HG02588 (cell line): Measurements from ENCODE around the gene PRPF4.
"Not testable (repeated sequence)": the region's sequence is repeated elsewhere in the genome, so short reads cannot be mapped to it uniquely, and the experiment has no call there.

ENCODE experiments used
- ATAC-seq: cut with Tn5 transposase; IDR thresholded peaks from one replicate; pipeline ENCODE4 v1.9.1; 2021; ENCODE audit warnings: mild to moderate bottlenecking, moderate library complexity; ENCODE audit not compliant: unreplicated experiment

Gene PRPF4

DNA sequence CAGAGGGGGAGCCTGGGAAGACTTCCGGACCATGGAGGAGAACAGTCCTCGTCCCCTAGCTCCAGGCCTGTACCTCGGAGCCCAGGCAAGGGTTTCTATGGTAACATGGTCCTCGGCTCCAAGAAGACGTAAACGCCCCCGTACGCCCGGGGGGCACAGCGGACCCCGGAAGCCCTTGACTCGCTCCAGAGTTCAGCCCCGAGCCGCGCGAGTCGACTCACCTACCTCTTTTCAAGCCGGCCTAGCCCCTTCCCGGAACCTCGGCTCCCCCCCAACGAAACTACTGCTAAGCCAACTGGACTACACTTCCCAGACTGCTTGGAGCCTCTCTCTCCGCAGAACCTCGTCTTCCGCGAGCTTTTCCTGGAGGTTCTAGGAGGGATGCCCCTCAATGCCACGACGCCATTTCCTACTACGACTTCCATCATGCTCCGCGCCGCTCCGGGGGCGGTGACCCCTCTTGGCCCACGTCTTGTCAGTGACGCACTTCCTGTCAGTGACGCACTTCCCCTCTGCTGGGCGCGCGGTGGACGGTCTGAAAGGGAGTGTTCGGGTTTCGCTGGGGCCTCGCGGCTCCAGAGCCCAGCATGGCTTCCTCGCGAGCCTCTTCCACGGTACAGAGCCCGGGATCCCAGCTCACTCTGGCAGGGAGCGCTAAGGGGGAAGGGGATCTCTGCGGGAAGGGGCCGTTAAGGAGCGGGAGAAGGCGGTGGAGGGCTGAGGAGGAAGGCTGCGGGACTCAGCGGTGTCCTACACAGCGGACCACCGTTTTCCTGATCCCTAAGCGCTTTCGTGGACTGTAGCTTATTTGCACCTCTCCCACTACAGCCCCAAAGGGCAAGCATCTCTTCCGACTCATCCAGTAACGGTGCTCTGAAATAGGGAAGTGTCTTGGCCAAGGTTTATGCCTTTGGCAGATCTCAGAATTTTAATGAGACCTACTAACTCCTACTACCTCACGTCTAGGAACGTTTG lies at the start of gene PRPF4, which contains the start of gene CDC26:
PRPF4 (plus strand) TSS at position 502 of the 975 bp plus-strand sequence; CDS start at position 588, 86 bp downstream.
CDC26 (minus strand) TSS at position 416 of the 975 bp plus-strand sequence. CDS start 3,065 bp downstream, outside the sequence.
- peak; percentile 99 for ATAC-seq

DNA sequence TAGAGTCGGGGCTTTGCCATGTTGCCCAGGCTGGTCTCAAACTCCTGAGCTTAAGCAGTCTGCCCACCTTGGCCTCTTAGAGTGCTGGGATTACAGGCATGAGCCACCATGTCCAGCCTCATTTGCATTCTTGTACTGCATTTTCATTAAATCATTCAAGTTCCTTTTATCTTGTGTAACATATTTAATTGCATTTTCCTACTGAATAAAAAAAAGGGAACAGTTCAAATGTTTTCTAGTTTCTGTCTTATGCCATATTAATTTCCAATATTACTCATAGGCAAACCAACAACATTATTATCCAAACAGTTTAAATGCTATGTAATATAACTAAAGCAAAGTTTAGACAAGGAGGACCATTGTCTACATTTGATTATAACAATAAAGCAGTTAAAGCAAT lies 48.0 kb upstream of the PRPF4 start:
- no peak for ATAC-seq

DNA sequence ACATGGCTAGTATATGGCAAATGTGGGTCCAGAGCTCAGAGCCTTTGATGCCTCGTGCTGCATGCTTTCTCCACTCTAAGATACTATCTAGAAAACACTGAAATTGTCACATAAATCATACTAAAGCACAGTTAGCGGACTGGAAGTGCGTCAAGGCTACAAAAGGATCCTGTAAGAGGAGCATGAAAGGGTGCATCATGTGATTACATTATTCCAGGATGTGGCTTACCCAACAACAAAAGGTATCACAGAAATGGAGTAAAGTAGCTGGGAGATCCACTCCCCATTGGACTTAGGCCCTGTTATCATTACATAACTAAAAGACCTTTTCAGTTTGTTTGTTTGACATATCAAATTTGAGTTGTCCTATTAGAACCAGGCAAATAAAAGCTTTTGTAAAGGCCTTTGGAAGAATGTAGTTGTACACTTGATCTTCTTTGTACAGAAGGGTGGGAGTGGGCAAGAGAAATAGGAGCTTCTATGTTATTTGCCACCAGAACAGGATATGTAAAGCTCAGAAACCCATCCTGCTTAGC lies 47.3 kb upstream of the PRPF4 start:
- no peak for ATAC-seq

DNA sequence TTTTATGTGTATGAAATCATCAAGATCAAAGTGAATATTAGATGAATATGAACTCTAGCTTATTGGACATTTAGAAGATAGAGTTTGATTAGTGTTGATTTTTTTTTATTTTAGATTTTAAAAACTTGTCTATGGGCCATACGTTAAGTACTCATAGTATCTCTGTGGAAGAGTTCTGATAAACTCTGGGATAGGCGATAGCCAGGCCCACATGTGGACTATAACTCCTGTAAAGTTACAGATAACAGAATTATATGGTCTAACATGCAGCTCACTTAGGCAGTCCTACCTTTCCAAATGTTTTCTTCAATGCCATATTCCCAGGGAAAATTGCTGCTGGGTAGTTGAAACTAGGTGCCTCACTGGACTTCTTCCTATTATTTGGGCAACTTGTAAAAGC lies 43.8 kb upstream of the PRPF4 start:
- no peak for ATAC-seq

DNA sequence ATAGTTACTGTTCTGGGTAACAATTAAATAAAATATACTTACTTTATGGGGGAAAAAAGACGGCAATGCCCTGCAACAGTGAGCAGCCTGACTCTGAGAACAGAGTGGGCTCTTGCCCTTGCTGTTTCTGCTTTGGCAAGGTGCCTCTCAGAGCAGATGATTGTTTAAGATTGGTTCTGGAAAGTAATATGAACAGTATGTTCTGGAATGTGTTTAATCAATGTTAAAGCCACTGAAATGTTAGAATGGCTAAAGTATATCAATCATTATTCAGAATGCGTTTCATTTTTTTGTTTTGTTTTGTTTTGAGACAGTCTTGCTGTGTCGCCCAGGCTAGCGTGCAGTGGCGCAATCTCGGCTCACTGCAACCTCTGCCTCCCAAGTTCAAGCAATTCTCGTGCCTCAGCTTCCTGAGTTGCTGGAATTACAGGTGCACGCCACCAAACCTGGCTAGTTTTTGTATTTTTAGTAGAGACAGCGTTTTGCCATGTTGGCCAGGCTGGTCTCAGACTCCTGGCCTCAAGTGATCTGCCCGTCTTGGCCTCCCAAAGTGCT lies 39.7 kb upstream of the PRPF4 start:
- not testable (repeated sequence) for ATAC-seq

DNA sequence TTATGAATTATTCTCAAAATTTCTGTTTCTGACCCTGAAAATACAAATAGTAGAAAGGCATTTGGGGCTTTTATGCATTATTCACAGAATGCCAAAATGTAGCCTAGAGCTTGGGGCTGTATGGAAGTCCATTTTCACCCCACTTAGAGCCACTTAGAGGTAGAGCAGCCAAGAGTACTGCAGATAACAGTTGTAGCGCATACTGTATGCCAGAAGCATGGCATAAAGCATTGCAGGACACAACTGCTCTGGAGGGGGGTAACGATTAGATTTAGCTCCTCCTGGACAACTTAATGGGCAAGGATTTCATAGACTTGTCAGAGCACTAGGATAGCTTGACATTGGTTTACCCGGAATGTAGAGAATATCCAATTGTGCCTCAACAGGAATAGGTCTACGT lies 38.4 kb upstream of the PRPF4 start:
- no peak for ATAC-seq

DNA sequence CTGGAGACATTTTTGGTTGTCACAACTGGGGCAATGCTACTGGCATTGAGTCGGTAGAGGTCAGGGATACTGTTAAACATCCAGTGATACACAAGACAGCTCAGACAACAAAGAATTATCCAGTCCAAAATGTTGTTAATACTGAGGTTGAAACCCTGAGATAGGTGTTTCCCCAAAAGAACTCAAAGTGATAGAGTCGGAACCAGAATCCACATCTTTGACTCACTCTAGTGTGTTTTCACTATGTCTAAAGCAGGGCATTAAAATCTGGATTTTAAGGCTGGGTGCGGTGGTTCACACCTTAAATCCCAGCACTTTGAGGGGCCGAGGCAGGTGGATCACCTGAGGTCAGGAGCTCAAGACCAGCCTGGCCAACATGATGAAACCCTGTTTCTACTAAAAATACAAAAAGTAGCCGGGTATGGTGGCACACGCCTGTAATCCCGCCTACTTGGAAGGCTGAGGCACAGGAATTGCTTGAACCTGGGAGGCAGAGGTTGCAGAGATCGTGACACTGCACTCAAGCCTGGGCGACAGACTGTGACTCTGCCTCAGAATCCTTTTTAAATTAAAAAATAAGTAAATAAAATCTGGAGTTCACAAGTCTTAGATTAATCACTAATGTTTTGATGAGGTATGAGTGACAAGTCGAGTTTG lies 37.1 kb upstream of the PRPF4 start:
- ATAC-seq, result no peak

DNA sequence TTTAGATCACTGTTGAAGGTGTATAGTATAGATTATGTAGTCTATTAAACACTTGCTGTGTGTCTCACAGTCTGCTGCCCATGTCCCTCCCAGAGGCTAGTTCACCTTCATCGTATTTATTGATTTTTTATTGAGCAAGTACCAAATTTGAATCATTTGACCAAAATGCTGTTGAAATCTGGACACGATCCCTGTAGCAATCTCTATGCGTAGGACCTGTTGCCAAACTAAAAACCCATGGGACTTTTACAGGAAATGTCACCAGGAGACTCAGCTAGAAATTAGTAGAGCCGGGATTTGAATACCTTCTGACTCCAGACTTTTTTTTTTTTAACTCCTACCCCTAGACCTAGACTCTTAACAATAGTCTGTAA lies 36.6 kb upstream of the PRPF4 start:
- no peak for ATAC-seq

DNA sequence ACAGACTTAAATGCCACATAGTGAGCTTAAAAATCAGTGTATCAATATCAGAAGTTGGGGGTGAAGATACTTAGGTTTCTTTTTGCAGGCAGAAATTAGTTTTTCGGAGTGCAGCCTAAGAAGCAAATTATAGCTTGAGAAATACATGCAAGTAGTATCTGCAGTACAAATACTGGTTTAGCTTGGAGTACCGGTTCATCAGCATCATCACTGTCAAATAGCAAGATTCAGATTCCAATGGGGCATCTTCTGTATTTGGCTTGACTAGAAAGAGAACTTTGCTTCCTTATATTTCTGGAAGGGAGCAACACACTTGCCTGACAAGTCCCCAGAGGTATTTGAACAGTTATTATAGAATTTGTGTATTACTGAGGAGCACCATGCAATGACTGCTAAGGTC lies 34.3 kb upstream of the PRPF4 start:
- ATAC-seq, result no peak

DNA sequence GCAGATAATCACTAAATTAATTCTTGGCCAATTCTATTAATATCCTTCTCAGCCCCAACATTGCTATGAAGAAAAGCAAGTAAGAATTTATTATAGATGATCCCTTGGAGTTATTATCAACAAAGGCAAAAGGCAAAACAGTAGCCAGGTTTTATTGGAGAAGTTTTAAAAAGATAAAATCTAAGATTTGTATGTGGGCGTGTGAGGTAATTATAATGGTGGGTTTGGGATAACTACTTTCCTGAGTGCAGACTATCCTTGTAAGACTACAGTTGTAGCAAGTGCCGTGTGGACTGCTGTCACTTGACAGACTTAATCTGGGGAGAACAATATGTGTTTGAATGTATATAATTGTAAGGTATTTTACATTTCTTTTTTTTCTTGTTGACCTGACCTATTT lies 30.9 kb upstream of the PRPF4 start:
- ATAC-seq, result no peak

DNA sequence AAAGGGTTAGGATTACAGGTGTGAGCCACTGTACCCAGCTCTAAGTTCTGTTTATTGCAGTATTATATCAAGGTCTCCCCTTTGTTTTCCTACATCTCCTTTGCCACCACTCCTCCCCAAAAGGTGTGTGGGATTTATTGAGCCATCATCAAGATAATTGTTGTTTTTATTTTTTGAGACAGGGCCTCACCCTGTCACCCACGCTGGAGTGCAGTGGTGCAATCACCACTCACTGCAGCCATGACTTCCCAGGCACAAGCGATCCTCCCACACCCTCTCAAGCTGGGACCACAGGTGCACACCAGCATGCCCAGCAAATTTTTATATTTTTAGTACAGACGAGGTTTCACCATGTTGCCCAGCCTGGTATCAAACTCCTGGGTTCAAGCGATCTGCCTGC lies 29.6 kb upstream of the PRPF4 start:
- no peak for ATAC-seq

DNA sequence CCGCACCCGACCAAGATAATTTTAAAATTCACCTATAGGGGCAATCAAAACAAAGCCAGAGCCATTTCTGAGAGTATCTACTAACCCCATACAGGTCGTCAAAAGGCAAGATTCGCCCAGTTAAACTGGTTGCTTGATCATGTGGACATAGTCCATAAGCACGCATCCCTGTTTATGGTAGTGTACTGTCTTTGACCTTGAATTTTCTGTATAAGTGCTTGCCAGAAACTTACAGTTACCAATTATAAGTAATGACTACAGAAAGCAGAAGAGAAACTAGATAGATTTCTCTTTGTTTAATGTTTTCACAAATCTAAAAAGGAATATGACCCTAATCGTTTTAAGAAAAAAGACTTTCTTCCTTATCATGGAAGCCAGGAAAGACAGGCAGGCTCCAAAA lies 28.5 kb upstream of the PRPF4 start:
- no peak for ATAC-seq

DNA sequence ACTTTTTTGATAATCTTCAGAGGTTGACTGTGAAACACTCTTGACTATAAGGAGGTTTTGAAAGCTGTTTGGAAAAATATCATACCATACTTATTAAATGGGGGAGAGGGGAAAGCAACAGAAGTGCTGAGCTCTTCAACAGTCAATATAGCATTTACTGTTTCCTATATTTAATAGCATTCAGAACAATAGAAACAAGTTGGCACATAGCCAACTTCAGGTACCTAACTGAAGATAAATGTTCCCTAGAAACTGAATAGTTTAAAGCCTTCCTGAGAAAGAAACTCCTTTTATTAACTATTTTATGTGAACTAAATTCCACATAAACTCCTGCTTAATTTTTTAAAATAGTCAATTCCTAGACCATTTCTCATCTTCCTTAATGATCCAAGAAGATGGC lies 27.8 kb upstream of the PRPF4 start:
- no peak for ATAC-seq

DNA sequence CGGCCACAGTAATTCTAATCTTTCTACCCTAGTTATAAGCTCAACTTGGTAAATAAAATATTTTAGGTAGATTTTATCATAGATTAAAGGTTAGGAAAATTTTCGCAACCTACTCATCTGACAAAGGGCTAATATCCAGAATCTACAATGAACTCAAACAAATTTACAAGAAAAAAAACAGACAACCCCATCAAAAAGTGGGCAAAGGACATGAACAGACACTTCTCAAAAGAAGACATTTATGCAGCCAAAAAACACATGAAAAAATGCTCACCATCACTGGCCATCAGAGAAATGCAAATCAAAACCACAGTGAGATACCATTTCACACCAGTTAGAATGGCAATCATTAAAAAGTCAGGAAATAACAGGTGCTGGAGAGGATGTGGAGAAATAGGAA lies 25.8 kb upstream of the PRPF4 start:
- ATAC-seq, result not testable (repeated sequence)

DNA sequence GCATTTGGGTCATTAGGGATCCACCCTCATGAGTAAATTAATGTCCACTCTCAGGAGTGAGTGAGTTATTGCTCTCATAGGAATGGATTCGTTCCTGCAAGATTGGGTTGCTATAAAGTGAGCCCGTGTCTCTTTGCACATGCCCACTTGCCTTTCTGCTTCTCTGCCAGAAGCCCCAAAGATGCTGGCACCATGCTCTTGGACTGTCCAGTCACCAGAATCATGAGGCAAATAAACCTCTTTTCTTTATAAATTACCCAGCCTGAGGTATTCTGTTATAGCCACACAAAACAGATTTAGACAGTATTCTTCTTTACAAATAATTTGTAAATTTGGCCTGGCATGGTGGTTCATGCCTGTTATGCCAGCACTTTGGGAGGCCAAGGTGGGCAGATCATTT lies 24.7 kb upstream of the PRPF4 start:
- no peak for ATAC-seq

DNA sequence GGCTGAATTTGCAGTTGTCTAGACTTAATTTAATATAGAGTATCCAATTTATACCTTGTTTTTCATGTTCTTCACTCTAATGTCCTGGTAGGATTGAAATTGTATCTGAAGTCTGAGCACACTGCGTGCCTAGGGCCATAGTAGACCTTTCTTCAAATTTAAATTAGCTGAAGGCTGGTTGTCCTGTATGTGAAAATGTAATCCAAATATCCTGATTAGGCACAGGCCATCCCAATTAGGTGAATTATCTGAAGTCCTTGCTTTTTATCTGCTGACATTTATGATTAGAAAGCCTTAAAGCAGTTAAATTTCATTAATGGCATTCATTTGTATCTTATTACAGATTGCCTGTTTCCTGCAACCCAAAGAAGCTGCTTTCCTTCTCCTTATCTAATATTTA lies 20.5 kb upstream of the PRPF4 start:
- no peak for ATAC-seq

DNA sequence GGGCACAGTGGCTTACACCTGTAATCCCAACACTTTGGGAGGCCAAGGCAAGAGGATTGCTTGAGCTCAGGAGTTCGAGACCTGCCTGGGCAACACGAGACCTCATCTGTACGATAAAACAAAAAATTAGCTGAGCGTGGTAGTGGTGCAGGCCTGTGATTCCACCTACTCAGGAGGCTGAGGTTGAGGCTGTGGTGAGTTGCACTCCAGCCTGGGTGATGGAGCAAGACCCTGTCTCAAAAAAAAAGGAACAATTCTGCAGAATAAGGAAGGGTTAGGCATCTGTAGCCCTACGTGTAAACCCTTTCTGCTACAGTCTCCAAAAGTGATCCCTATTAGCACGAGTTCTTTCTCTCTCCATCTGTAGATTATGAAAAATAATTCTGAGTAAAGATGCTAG lies 20.0 kb upstream of the PRPF4 start:
- ATAC-seq, result no peak

DNA sequence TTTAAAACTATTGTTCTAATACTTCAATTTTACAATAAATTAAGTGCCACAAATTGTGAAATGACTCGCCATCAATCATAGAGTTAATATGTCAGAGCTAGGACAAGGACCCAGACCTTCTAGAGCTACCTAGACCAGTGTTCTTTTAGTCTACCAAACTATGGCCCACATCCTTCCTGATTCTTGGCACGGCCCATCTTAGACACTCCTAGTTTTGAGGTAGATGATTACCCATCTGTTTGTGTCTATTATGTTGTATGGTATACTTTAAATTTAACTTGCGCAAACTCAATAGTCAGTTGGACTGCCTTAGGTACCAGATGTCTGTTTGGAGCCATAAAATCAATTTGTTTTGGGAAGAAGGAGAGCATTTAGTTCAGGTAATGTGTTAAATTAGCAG lies 17.6 kb upstream of the PRPF4 start:
- ATAC-seq, result no peak

DNA sequence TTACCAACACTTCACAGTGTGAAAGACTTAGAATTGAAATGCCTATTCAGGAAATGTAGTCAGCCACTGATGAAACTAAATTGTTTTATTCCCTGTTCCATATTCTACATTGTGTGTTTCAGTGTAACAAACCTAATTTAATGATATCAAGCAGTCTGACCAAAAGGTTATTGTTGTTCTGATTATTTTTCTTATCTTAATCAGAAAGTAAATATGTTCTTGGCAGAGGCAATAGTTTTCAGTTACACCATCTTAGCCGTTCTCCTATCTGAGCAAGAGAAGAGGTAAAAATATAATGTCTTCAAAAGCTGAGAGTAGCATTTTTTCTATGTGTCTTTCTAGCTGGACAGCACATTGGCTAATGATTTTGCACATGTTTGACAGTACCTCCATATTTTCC lies 17.2 kb upstream of the PRPF4 start:
- ATAC-seq, result no peak

DNA sequence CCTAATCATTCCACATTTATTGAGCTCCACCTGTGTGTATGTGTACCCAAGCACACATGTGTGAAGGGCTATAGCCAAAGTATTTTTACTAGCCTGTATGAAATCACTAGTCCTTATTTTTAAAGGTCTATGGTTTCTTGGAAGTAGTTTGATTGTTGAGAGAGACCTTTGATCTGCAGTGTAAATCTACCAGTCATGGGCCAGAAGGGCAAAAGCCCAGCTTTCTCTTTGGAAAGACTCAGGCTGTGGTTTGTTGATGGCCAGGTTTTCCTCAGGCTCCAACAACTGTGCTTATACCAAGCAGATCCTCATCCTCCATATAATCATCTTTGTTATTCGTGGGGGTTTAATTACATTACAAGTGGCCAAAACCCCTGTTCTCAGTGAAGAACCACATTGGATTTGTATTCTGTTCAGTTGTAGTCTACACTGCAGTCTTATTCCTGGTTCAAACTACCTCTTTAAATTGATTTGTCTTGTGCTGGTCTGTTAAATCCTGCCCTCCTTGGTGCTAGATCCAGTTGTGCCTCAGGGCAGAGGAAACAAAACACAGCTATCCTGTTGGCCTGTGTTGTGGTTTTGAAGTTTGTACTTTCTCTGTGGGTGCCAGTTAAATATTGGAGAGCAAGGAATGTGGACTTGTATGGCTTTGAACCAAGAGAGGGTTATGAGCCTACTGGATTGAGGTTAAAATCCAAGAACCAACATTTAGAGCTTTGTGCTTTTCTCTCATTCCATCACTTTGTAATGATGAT lies 13.4 kb upstream of the PRPF4 start:
- ATAC-seq, result no peak

DNA sequence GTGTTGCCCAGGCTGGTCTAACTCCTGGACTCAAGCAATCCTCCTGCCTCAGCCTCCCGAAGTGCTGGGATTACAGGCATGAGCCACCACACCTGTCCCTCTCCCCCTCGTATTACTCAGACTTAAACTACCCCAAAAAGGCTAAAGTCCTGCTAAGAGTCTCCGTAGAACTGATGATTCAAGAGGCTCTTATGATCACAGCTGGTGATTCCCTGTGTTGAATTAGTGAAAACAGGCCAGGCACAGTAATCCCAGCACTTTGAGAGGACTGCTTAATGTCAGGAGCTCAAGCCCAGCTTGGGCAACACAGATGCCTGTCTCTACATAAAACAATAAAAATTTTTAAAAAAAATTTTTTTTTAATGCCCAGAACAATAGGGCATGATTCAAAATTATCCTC lies 9.3 kb upstream of the PRPF4 start:
- no peak for ATAC-seq
